Sciatic nerve (tissue), 2 donors: ENCODE data around the gene SLC45A3. TPM values are rescaled to one million over a fixed set of nuclear protein-coding genes. Genes with fewer than 3 reads are reported as not detected.
A peak's percentile ranks its signal among the peaks of the same experiment; 100 is the strongest.

ENCODE experiments used
- ATAC-seq: fragments of 200-7000 bp; cut with Tn5 transposase; one replicate; pipeline ENCODE4 v1.9.1; 2020; ENCODE audit warnings: mild to moderate bottlenecking, moderate library complexity
- DNase-seq: peaks from one replicate; pipeline ENCODE4 v3.0.0-alpha.2; 2020; ENCODE audit warnings: low spot score
- intact Hi-C: fragments of 100-400 bp; cut with DNase I; formaldehyde crosslinking; loops from one replicate; pipeline ENCODE4 v1.14.2; 2022
- total RNA-seq: library from RNA; stranded (reverse); fragmentation: NEBNext Ultra II Directional; extraction: Animal tissue kit (Norgen Biotek cat#: 25700); gene quantifications from one replicate; pipeline ENCODE4 v1.2.1, GENCODE V29; 2021
- donor health status: DM: no; HTN: no; CAD: no.
- donor health status: DM: no; HTN: no; CAD: no.

The SLC45A3 gene
- total RNA-seq, 1 donor from 2014 or later: 1.3 TPM

DNA sequence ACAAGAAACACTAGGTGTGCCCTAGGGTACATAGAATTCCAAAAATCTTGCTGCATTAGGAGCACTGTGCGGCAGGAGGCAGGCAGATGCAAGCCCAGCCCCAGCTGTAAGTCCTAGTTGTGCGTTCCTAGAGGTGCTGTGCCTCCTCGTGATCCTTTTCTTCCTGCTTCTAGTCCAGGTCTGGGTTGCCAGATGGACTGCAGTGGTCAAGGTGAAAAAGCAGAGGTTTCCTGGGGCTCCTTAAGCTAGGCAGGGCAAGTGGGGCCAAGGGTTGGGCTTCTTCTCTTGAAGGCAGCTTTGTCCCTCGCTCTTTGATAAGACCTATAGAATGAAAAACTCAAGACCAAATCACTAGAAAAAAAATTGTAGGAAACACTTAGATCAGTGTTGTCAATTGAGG, 21.6 kb upstream of the SLC45A3 start:
- ATAC-seq (no peak), DNase-seq (no peak)
- intact Hi-C loops: no loop called here

DNA sequence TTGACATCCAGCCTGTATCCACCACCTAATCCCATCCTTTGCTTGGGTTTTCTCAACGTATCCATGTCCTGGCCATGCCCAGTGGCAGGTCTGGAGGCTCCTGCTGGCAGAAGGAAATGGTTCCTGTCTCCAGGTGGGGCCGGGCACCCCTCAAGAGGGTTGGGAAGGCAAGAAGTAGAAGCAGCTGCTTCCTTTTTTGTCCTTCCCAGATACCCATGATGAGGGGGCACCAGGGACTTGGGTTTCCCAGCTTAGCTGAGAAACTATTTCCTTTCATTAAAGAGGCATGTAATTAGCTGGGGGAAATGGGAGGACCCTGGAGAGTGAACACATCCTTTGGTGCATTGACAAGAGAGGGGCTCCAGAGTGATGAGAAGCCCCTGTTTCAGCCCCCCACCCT, 21.1 kb upstream of the SLC45A3 start:
- intact Hi-C loops: no loop called here
- DNase-seq: no peak
- no peak for ATAC-seq

DNA sequence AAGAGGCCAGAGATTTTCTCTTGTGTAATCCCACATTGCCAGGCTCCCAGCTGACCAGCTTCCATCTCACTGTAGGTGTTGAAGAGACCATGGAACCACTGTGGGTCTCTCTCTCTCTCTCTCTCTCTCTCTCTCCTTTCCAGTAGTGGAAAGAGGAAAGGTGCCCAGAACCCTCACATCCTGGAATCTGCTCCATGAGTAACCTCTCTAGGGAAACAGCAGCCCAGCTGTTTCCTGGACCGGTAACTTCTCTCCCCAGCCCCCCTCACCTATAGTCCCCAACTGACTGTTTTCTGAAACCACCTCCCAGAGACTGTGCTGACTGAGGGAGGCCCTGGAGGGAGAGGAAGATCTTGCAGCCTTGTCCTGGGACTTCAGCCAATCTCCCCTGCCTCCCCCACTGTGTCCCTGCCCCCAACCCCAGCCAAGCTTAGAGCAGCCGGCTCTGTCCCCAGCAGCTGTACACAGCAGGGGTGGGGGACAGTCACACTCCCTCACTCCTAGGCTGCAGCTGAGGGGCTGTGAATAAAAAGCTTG, 20.6 kb upstream of the SLC45A3 start:
- ATAC-seq (peak; percentile 55), DNase-seq (no peak)
- intact Hi-C loops: no loop called here

DNA sequence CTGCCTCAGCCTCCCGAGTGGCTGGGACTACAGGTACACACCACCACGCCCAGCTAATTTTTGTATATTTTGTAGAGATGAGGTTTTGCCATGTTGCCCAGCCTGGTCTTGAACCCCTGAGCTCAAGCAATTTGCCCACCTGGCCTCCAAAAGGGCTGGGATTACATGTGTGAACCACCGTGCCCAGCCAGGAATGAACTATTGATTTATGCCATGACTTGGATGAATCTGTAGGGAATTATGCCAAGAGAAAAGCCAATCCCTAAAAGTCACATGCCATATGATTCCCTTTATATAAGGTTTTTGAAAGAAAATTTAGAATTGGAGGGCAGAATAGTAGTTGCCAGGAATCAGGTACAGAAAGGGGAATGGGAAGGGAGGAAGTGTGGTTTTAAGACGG, 19.1 kb upstream of the SLC45A3 start:
- no peak for ATAC-seq
- no peak for DNase-seq

DNA sequence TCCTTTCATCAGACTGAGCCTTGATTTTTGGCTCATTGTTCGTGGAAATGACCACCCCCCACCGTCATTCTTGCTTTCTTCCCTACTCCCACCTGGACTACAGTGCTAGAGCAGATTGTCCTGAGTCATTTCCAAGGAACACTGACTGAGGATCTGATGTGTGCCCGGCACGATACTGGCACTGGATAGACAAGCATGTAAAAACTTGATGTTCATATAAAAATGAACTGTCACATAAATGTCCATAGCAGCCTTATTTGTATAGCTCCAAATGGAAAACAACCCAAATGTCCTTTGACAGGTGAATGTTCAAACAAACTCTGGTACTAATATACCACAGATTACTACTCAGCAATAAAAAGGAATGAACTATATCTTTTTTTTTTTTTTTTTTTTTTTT, 18.6 kb upstream of the SLC45A3 start:
- no peak for ATAC-seq

More for the DNA sequence above, 19.1 kb upstream of the SLC45A3 start:
- intact Hi-C loops: no loop called here

DNA sequence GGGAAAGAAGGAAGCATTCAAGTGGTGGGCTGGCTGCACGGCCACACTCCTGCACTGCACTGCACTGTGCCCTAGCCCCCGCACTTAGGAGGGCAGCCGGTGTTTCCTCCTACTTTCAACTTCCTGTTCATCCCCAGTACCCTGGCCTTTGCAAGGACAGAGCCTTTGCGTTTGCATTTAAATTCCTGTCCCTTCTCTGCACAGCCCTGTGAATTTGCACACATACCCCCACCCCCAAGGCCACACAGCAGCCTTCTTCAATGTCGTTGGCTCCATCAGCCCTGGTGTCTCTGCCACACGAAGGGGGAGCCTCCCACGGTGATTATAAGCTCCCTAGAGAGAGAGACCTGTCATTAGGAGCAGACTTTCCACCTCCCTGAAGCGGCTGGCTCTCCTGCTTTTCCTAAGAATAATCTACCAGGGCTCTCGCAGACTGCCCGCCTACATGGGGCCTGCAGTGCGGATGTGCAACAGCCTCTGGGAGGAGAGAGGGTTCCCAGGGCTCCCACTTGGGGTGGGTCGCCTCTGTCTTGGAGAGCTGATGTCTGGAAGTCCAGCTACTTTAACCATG, 13.2 kb upstream of the SLC45A3 start:
- DNase-seq (no peak), ATAC-seq (no peak)
- intact Hi-C loops: no loop called here

More for the DNA sequence above, 18.6 kb upstream of the SLC45A3 start:
- DNase-seq: no peak
- intact Hi-C loops: no loop called here

DNA sequence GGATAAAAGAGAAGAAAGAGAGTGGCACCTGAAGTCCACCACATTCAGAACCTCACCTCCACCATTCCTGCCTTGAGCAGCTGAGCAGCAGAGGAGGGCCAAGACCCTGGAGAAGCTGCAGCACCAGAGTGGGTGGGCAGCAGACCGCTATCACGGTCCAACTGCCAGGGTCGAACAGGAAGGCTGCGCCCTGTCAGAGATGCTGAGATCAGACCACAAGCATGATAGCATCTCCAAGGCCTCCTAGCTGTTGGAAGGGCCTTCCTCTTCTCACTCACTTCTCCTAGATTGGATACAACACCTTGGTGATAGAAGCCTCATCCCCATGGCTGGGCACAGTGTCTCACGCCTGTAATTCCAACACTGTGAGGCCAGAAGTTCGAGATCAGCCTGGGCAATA, 12.1 kb upstream of the SLC45A3 start:
- no peak for ATAC-seq
- intact Hi-C loops: no loop called here

DNA sequence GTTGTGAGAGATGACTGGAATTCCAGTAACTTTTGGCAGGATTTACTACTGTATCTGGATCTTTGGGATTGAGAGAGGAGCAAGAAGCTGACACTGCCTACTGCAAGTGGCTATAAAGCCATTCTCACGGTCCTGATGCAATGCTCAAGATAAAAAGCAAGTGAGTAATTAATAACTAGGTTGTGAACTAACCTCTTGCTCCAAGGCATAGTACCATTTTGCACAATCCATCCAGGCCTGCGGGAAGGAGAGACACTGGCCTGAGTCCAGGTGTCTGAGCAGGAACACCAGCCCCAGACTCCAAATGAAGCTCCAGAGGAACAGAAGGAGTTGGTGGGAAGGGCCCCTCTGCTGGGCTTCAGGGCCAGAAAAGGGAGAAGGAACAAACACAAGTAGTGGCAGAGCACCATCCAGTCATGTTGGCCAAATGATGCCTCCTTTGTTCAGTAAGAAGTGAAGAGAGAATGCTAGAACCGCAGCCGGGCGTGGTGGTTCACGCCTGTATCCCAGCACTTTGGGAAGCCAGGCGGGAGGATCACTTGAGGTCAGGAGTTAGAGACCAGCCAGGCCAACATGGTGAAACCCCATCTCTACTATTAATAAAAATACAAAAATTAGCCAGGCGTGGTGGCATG, 9.9 kb upstream of the SLC45A3 start:
- ATAC-seq: no peak
- no peak for DNase-seq
- intact Hi-C loops: no loop called here

More for the DNA sequence above, 12.1 kb upstream of the SLC45A3 start:
- DNase-seq: no peak

DNA sequence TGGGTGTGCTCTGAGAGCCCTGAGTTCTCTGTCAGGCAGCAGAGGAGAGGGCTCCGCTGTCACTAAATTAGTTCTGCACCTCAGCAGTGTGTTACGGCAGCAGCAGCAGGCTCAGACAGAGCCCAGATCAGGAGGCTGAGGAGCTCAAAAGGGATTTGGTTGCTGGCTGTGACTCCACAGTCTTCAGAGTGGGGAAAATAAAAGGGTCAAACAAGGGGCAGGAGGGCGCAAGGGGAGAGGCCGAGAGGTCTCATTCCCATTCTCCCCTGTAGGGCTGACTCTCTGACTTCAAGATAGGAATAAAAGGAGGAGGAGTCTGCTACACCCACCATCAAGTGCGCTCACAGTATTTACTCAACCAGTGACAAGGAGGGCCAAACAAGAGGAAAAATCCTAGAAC, 9.2 kb upstream of the SLC45A3 start:
- intact Hi-C loops: no loop called here
- no peak for DNase-seq
- ATAC-seq: no peak

DNA sequence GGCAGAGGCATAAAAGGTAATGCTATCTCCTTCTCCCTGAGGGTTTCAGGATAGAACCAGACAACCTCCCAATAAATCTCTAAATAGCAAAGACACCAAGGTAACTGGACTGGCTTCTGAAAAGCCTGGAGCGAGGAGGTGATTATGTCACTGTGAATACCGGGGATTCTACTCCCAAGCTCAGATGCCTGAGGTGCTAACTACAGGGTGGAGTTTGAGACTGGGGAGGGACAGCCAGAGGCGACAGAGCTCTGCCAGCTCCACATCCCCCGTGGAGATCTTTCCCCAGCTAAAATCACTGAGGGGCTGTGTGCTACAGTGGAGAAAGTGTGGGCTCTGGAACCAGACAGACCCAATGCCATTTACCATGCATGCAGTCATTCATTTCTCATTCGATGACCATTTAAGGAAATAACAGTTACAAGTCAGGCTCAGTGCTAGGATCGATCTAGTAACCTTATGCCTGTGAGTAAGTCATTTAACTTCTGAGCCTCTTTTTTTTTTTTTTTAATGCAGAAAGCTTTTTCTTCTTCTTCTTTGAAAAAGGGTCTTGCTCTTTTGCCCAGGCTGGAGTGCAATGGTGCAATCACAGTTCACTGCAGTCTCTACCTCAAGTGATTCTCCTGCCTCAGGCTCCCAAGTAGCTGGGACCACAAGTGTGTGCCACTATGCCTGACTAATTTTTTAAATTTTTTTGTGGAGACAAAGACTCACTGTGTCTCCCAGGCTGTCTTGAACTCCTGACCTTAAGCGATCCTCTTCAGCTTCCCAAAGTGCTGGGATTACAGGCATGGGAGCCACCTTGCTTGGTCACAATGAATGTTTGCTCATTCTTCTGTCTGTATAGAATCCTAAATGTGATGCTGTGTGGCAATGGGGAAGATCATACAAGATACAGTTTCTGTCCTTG, 8.1 kb upstream of the SLC45A3 start:
- DNase-seq (no peak), ATAC-seq (no peak)
- intact Hi-C loops: no loop called here

DNA sequence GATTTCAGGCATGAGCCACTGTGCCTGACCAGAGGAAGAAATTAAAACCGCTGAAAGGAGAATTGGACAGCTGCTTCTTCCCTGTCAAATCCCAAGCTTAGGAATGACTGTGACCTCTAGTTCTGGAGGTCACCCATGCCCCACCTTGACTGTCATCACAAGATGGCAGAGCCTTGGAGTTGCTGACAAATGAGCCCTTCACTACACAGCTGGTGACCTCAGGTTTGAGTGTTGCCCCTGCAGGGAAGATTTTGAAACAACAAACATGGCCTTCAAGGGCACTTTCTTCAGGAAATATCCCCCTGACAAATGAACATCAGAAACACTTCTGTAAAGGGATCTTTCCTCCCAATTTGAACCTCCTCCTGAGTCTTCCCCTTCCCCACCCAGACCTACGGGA, 6.9 kb upstream of the SLC45A3 start:
- ATAC-seq (no peak), DNase-seq (no peak)
- intact Hi-C loops: no loop called here

DNA sequence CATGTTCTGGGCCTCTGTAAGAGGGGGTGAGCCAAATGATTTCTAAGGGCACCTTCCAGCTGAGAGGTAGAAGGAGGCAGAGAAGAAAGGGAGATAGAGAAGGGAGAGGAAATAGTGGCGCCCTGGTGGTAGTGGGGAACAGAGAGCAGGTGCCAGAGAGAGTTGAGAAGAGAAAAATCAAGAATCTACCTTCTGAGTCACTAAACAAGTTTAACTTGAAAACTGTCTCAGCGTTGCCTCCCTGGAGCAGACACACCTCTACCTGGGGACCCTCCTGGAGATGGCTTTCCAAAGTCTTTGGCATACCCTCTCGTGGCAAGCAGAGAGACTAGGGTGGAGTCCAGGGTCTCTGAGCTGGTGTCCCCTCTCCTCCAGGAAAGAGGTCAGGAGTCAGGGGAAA, 1.1 kb upstream of the SLC45A3 start:
- no peak for DNase-seq
- no peak for ATAC-seq
- intact Hi-C loops: no loop called here

DNA sequence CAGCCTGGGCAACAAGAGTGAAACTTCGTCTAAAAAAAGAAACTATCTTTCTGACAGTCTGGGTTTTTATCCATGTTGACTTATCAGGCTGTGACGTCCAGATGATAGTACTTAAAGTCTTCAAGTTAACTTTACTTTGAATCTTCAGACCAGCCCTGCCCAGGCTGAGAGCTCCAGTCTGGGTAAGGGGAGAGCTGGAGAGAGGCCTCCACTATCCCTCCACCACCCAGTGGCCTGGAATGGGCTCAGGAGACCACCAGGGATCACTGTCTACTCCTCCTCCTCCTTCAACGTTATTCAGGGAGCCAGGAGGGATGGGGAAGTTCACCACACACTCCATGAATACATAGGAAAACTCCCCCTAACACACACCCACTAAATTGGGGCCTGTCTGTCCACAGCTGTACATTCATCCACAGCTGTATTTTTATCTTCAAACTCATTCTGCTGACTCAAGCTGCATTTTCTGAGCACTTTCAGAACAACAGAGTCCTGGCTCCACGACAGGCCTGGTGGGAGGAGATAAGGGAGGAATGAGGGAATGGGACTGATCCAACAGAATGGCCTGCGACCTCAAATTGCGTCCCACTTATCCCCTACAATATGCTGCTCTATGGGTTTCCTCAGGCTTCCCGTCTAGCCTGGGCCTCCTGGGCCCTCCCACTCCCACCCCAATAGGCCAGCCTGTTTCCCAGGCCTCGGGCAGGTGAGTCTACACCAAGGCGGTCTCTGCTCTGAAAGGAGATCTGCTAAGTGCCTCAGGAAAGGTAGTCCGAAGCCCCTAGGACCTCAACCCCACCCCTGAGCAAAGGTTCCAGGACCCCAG, 1.8 kb downstream of the SLC45A3 start:
- peak; percentile 8 for ATAC-seq
- intact Hi-C loops: no loop called here

DNA sequence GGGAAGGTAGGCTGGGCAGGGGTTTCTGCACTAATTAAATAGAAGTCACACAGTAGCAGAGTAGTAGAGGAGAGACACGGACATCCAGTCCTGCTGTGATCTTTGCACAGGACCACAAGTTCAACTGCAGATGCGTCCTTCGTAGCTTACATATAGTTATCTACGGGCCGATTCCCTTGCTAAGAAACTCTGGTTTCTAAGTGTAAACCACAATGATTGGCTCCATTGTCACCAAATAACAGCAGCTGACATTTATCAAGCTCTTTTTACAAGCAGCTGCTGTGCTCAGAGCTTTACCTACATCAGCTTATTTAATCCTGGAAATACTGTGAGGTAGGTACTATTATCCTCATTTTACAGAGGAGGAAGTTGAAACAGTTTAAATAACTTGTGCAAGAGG, 3.1 kb downstream of the SLC45A3 start:
- DNase-seq: no peak
- intact Hi-C loops: no loop called here

More for the DNA sequence above, 1.8 kb downstream of the SLC45A3 start:
- no peak for DNase-seq

DNA sequence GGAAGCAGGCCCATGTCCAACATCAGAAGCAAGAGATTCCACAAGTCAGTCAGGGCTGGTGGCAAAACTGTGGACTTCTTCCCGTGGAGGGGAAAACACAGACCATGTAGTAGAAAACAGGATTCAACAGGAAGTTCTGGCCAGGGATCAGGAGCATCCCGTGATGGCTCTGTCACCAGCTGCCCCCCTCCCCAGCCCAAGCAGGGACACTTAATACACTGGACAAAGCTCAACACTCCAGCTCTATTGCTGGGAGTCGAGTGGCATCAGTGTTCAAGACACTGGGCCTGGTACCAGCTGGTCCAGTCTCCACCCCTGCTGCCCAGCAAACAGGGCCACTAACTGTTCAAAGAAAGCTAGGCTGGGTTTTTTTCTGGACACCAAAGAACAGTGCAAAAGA, 3.7 kb downstream of the SLC45A3 start:
- ATAC-seq (no peak), DNase-seq (no peak)
- intact Hi-C loops: no loop called here

More for the DNA sequence above, 3.1 kb downstream of the SLC45A3 start:
- no peak for ATAC-seq

DNA sequence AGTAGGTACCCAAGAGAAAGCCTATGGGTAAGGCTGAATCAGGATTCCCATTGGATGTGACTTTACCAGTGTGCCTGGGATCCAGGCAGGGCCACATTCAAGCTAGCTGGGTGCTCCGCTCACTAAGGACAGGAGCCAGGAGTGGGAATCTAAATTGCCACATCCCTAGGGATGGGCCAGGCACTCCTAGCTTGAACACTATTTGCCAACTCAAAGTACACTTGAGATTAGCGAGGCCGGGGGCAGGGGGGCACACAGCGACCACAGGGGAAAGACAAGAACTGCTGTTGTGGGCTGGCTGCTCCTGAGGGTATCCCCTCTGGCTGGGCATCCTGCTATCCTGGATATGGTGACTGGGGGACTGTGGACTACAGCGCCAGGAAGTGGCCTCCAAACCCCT, 4.3 kb downstream of the SLC45A3 start:
- ATAC-seq: no peak
- no peak for DNase-seq
- intact Hi-C loops: no loop called here

DNA sequence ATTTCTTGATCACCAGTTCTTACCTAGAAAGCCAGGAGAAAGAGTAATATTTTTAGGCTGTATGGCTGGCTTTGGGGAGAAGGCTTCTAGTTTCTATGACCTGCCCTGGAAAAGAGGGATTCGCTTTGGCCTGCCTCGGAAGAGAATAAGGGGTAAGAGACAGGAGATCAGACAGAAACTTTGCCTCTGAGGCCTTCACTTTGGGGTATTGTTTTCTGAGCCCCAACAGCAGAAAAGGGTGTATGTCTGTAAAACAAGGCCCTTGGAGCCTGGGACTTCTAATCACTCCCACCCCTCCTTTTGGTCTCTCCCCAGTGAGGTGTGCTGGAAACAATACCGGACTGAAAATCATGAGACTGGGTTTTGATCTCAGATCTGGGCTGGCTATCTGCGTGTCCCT, 5.1 kb downstream of the SLC45A3 start:
- intact Hi-C loops: no loop called here
- DNase-seq: no peak
- ATAC-seq: no peak

DNA sequence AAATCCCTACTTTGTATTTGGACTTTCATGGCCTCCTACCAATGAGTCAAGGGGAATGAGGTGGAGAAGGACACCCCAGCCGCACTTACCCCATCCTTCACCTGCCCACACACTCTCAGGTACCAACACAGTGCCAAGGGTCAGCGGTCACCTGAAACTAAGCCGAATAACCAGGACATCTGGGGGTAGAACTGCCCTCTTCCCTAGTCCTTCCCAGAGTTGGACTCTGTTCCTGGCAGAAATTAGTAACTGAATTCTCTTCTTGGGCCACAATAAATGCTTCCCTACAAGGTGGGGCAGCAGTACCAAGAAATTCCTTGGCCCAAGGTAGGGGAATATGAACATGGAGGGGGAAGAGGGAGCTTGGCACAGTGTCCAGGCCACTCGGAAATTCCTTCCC, 7.3 kb downstream of the SLC45A3 start:
- intact Hi-C loops: no loop called here
- no peak for DNase-seq
- ATAC-seq: no peak

DNA sequence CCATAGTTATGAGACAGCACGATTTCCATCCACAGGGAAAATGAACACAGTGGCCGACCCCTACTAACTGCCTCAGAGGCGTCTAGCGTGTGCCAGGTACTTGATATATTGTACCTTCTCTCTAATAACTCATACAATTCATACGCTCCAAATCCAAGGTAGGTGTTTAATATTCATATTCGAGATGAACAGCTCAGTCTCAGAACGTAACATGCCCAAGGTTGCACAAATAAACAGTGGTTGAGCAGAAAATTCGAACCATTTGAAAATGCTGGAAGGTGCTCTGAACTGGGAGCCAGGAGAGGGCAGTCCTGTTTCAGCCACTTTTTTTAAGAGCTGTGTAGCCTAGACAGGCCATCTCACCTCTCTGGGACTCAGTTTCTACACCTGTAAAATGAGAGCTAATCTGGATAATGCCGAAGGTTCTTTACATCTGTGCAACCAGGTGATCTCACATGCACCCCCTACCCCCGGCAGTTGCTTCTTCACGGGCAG, 7.9 kb downstream of the SLC45A3 start:
- intact Hi-C loops: no loop called here
- ATAC-seq: no peak

More for the DNA sequence above, 7.9 kb downstream of the SLC45A3 start:
- DNase-seq: no peak
